ENCODE data around the gene RNF31.

GRCh38 chr14:24145690-24146452 lies 1.4 kb upstream of the RNF31 start:
- TF ChIP-seq, protein P1, sequence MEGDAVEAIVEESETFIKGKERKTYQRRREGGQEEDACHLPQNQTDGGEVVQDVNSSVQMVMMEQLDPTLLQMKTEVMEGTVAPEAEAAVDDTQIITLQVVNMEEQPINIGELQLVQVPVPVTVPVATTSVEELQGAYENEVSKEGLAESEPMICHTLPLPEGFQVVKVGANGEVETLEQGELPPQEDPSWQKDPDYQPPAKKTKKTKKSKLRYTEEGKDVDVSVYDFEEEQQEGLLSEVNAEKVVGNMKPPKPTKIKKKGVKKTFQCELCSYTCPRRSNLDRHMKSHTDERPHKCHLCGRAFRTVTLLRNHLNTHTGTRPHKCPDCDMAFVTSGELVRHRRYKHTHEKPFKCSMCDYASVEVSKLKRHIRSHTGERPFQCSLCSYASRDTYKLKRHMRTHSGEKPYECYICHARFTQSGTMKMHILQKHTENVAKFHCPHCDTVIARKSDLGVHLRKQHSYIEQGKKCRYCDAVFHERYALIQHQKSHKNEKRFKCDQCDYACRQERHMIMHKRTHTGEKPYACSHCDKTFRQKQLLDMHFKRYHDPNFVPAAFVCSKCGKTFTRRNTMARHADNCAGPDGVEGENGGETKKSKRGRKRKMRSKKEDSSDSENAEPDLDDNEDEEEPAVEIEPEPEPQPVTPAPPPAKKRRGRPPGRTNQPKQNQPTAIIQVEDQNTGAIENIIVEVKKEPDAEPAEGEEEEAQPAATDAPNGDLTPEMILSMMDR (IDR thresholded peaks at IDR 0.05) = no peak
- no peak for TF ChIP-seq ZFX (IDR thresholded peaks at IDR 0.05; ENCODE audit: borderline replicate concordance)

All from 22Rv1 (cell line).